Heart left ventricle (tissue), 16 donors: ENCODE measurements around the gene EIPR1. TPM values are rescaled to one million over a fixed set of nuclear protein-coding genes. Genes with fewer than 3 reads are reported as not detected.
"Not testable (repeated sequence)": the region's sequence is repeated elsewhere in the genome, so short reads cannot be mapped to it uniquely, and the experiment has no call there.

Experiments used
- ATAC-seq, 4 donors: fragments of 200-7000 bp; cut with Tn5 transposase; one replicate each; pipeline ENCODE4 v1.9.1; 2020 to 2022; ENCODE audit warnings: moderate library complexity in 4 of 4, mild to moderate bottlenecking in 3 of 4, moderate number of reproducible peaks in 1 of 4
- DNase-seq, 5 donors: peaks; one replicate each; pipeline ENCODE4 v3.0.0-alpha.2; 2020
- H3K27ac ChIP-seq, 12 donors: fragments of 200-600 bp; sonication (generic) in 4 of 12; one replicate each; pipeline versions ENCODE4 v1.5.0 to v1.8.0; 2016 to 2022; ENCODE audit warnings: mild to moderate bottlenecking in 2 of 12
- H3K27me3 ChIP-seq, 9 donors: fragments of 200-600 bp; sonication (generic) in 2 of 9; one replicate each; pipeline versions ENCODE4 v1.5.1 to v1.8.0; 2016 to 2022; ENCODE audit warnings: mild to moderate bottlenecking in 3 of 9
- H3K36me3 ChIP-seq, 9 donors: fragments of 200-600 bp; sonication (generic) in 2 of 9; one replicate each; pipeline versions ENCODE4 v1.5.0 to v1.8.0; 2018 to 2022; ENCODE audit warnings: mild to moderate bottlenecking in 2 of 9
- H3K4me1 ChIP-seq, 12 donors: fragments of 200-600 bp; sonication (generic) in 4 of 12; one replicate each; pipeline versions ENCODE4 v1.5.0 to v1.8.0; 2016 to 2022; ENCODE audit warnings: mild to moderate bottlenecking in 3 of 12
- H3K4me3 ChIP-seq, 12 donors: fragments of 200-600 bp; sonication (generic) in 4 of 12; one replicate each; pipeline versions ENCODE4 v1.5.0 to v1.8.0; 2017 to 2022; ENCODE audit warnings: mild to moderate bottlenecking in 9 of 12, moderate library complexity in 4 of 12
- H3K9me3 ChIP-seq, 12 donors: fragments of 200-600 bp; sonication (generic) in 4 of 12; one replicate each; pipeline versions ENCODE4 v1.5.0 to v1.8.0; 2016 to 2022; ENCODE audit warnings: mild to moderate bottlenecking in 1 of 12
- CTCF ChIP-seq, 12 donors: fragments of 200-600 bp; sonication (generic) in 4 of 12; IDR thresholded peaks; one replicate each; pipeline versions ENCODE4 v1.5.0 to v1.8.0; 2018 to 2022; ENCODE audit warnings: antibody characterized with exemption in 12 of 12, mild to moderate bottlenecking in 5 of 12
- POLR2A ChIP-seq, 2 donors: fragments of 450-650 bp; IDR thresholded peaks; one replicate each; pipeline ENCODE4 v1.6.1; 2017; ENCODE audit warnings: antibody characterized with exemption in 2 of 2, mild to moderate bottlenecking in 2 of 2, moderate library complexity in 2 of 2
- WGBS, 4 donors: extraction: QIAGEN DNeasy Blood & Tissue Kit in 2 of 4; methylation state at CpG; one replicate each; pipeline versions ENCODE4 v1.1.5 to v1.1.7; 2013 to 2018; 5-methylcytosine and 5-hydroxymethylcytosine counted together
- intact Hi-C, 10 donors: fragments of 100-400 bp; cut with DNase I; formaldehyde crosslinking; loops; one replicate each; pipeline versions ENCODE4 v1.11.1 to v1.14.2; 2022
- polyA plus RNA-seq, 2 donors: library from polyadenylated mRNA; stranded (reverse); fragments of 200-250 nt; gene quantifications; one replicate each; pipeline ENCODE4 v1.2.3, GENCODE V29; 2013
- total RNA-seq, 9 donors: library from RNA; depleted of rRNA in 2 of 9; stranded (reverse); fragments of >200 nt in 2 of 9; fragmentation: NEBNext Ultra II Directional in 3 of 9; extraction: Animal tissue kit (Norgen Biotek cat#: 25700) in 3 of 9; gene quantifications; one replicate each; pipeline versions ENCODE4 v1.1.0 to v1.2.4, GENCODE V29; 2016 to 2023
- donor health status: ischemic (EF 13 %, LVEDD 7.1; RV severe dilation, severe dysfunction).
- donor health status: healthy with polysubstance abuse.
- donor health status: DM: no; HTN: yes; CAD: no.
- donor health status: DM: no; HTN: no; CAD: no.
- donor health status: ischemic (EF 25% LVEDD 6.9; RV normal size, moderate dysfunction).
- donor health status: ischemic (EF 25% LVEDD 5.7; RV mildly dilated, moderate dysfunction).
- donor health status: healthy.
- donor health status: DM: yes; HTN: yes; CAD: no.
- donor health status: ischemic (EF 35%, LVEDD 5.7; RV mildly dilated, moderate dysfunction).
- donor health status: nonischemic (EF 11% LVEDD 7.7; RV severe dilation, severe dysfunction).
- donor health status: DM: yes; HTN: yes; CAD: no.
- donor health status: PGD.
- donor health status: ischemic (EF 29% LVEDD 5.4; RV normal size, mild dysfunction).
- donor health status: nonischemic (EF 23%, LVEDD 6.1; RV moderate dilation, normal function).

EIPR1 gene
- total and polyA plus RNA-seq, 11 donors, result 7.9 to 26.1 (median 13.3) TPM

- DNase-seq (no peak), ATAC-seq (peak in 1 of 4 donors; percentile 40)
- 84 to 89% (median 85%) methylated on average over 12 of the region's 12 CpGs for WGBS, 4 donors
- no peaks in the 10 kb centered on the region for H3K27me3 ChIP-seq
- no peak overlapping the region for H3K4me3 ChIP-seq
- intact Hi-C loops, result no loop called here
- H3K4me1 ChIP-seq, result no peaks in the 10 kb centered on the region
- TF ChIP-seq POLR2A (IDR thresholded peaks at IDR 0.05), result no peak
- no peak for TF ChIP-seq CTCF (IDR thresholded peaks at IDR 0.05)
- no peak overlapping the region for H3K27ac ChIP-seq
- no peaks in the 10 kb centered on the region for H3K9me3 ChIP-seq
- peaks cover 0 to 12% (median 5%) of the 10 kb centered on the region in 9 donors for H3K36me3 ChIP-seq
These were observed 177.8 kb downstream of the EIPR1 start for GRCh38 chr2:3199627-3200345.

GRCh38 chr2:3198671-3199192 lies 178.9 kb downstream of the EIPR1 start:
- DNase-seq, ATAC-seq, H3K4me1 ChIP-seq, H3K9me3 ChIP-seq, intact Hi-C loops, H3K4me3 ChIP-seq, H3K27me3 ChIP-seq, H3K27ac ChIP-seq: not testable (repeated sequence)
- 75 to 95% (median 82%) methylated on average over 9 to 10 of the region's 10 CpGs for WGBS, 4 donors
- peaks cover 0 to 14% (median 10%) of the 10 kb centered on the region in 9 donors for H3K36me3 ChIP-seq

- Histone ChIP-seq H3K27ac (no peak overlapping the region), H3K4me3 (no peak overlapping the region), H3K9me3 (no peaks in the 10 kb centered on the region), H3K36me3 (peaks cover 0 to 18% (median 13%) of the 10 kb centered on the region in 9 donors), H3K4me1 (no peaks in the 10 kb centered on the region), H3K27me3 (no peaks in the 10 kb centered on the region)
- intact Hi-C loops, result no loop called here
- no peak for ATAC-seq
- WGBS, 4 donors, result 96 to 100% (median 97%) methylated on average over 11 of the region's 11 CpGs
- no peak for TF ChIP-seq CTCF (IDR thresholded peaks at IDR 0.05)
- no peak for TF ChIP-seq POLR2A (IDR thresholded peaks at IDR 0.05)
- DNase-seq, result no peak
These were observed 179.5 kb downstream of the EIPR1 start for GRCh38 chr2:3198119-3198518.

GRCh38 chr2:3197308-3197707 lies 180.3 kb downstream of the EIPR1 start:
- WGBS, 4 donors, result 79 to 95% (median 80%) methylated on average over 12 of the region's 12 CpGs
- no peaks in the 10 kb centered on the region for H3K4me1 ChIP-seq
- H3K4me3 ChIP-seq, result no peak overlapping the region
- intact Hi-C loops, result no loop called here
- H3K27ac ChIP-seq, result no peak overlapping the region
- H3K36me3 ChIP-seq, result peaks cover 0 to 24% (median 16%) of the 10 kb centered on the region in 9 donors
- DNase-seq, result no peak
- ATAC-seq, result no peak
- no peaks in the 10 kb centered on the region for H3K9me3 ChIP-seq
- H3K27me3 ChIP-seq, result no peaks in the 10 kb centered on the region
- TF ChIP-seq POLR2A (IDR thresholded peaks at IDR 0.05) (no peak), CTCF (IDR thresholded peaks at IDR 0.05) (no peak)
